GM18951 (cell line): ENCODE data around the gene PLPP1.

Experiments
- POLR2A ChIP-seq: IDR thresholded peaks from 4 replicates; pipeline ENCODE4 v1.6.1; 2011; ENCODE audit warnings: mild to moderate bottlenecking; ENCODE audit not compliant: insufficient read length, insufficient read depth; ENCODE audit errors: extremely low read depth
- in situ Hi-C: fragments of 300-500 bp; cut with MboI; formaldehyde crosslinking; loops from one replicate; pipeline ENCODE4 v1.12.0; 2022; ENCODE audit warnings: low sequenced_read_pairs, mixed read lengths, inconsistent platforms; ENCODE audit not compliant: unreplicated experiment

PLPP1 gene

DNA sequence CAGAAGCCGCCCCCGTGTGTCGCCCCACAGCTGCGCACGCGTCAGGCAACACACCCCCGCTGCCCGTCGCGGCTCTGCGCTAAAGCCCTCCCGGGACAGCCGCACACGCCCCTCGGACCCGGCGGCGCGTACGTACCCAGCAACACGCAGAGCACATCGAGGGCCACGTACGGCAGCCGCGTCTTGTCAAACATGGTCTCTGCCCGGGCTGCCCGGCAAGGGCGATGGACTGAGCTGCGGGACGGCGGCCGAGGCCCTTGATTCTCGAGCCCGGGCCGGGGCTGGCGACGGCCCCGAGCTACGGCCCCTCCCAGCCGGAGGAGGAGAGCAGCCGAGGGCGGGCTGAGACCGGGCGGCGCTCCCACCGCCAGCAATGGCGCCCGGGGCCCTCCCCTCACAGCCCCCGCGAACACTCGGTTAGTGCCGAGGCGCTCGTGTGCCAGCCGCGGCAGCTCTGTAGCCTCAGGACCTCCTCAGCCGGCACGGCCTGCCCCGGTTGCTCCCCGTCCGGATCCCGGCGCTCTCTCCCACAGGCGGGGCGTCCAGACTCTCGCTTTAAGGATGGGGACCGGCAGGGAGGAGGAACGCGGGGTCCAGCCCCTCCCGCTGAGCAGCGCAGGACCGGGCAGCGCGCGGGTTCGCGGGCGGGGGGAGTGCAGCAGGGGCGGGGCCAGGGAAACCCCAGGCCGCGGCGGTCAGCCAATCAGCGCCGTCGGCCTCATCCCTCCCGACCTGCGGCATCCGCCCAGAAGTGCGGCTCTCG is at the start of gene PLPP1:
Gene PLPP1, minus strand, starts transcription at position 529 of the 763 bp plus-strand sequence. Its CDS starts 335 bp downstream, at position 194.
- peak; percentile 64 for TF ChIP-seq POLR2A
- in situ Hi-C loops: no loop called here

DNA sequence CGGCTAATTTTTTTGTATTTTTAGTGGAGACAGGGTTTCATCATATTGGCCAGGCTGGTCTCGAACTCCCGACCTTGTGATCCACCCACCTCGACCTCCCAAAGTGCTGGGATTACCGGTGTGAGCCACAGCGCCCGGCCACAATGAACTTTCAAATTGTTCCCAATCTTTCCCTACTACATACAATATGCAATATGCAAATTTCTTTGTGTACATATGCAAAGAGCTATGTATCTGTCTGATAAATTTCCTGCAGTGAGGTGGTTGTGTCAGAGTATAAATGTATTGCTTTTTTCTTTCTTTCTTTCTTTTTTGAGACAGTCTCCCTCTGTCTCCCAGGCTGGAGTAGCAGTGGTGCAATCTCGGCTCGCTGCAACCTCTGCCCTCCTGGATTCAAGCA is 48.8 kb upstream of the PLPP1 start:
- in situ Hi-C loops: no loop called here
- TF ChIP-seq POLR2A: no peak

DNA sequence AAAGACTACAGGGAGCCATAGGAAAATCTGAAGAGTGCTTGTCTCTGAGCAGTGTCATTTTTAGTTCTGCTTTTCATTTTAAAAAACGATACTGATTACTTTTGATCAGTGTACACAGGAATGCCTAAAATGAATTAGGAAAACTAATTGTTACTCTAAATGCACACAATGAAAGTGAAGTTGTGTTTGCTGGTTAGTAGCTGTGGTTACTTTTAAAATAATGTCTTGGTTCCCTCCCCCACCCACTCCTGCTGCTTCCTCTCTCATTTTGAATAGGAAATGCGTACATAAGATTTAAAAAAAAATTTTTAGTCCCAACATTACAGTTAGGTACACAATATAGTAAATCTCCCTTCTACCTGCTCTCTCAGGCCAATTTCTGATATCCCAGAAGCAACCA is 47.5 kb upstream of the PLPP1 start:
- no peak for TF ChIP-seq POLR2A
- in situ Hi-C loops: no loop called here

DNA sequence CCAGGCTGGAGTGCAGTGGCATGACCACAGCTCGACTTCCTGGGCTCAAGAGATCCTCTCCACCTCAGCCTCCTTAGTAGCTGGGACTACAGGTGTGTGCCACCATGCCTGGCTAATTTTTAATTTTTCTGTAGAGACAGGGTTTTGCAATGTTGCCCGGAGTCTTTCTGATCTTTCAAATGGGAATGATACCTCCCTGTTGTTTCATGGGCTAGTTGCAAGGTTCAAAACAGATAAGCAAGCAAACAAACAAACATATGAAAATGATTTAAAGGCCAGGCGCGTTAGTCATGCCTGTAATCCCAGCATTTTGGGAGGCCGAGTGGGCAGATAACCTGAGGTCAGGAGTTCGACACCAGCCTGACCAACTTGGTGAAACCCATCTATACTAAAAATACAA is 45.3 kb upstream of the PLPP1 start:
- in situ Hi-C loops: no loop called here
- no peak for TF ChIP-seq POLR2A

DNA sequence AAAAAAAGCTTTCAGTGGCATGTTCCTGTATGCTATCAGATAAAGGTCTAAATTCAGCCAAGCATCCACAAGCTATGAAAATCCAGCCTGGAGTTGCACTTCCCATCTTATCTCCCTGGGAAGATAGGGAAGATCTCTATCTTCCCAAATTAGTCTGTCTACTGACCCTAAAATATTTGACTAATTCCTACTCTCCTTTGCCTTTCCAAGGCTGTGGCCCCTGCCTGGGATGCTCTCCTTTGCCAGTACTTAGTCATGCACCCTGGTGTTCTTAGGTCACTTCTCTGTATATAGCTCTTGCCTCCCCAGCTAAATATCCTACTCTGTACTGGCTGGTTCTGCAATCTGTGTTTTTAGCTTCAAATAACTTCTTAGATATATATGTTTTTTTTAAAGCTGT is 44.0 kb upstream of the PLPP1 start:
- no peak for TF ChIP-seq POLR2A
- in situ Hi-C loops: no loop called here

DNA sequence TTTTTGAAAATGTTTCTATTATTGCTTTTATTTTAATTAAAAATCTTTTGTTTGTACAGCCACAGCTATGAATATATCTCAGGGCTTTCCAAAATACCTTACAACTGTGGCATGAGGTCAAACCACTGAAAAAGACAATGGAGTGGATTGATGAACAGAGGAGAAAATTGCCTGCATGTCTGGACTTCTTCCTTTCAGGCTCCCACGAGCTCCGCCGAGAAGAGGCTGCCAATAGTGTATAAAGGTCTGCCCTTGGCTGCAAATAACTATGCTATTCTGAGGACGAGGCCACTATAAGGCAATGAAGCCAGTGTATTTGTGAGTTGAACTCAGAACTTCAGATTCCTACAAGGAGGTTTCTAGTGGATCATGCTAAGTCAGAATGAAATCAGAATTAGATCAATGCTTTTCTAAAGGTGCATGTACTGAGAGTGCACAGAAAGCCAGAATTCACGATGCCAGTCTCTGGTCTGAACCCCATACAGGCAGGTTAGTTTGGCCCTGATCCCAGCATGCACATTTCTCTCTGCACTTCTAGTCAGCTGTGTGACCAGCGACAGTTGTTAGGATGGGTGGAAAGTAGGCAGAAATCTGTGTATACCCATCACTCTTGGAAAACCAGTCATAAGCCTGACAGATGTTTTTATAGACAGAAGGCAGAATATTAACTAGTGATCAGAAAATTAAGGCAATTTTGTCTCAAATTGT is 42.7 kb upstream of the PLPP1 start:
- in situ Hi-C loops: no loop called here
- no peak for TF ChIP-seq POLR2A

DNA sequence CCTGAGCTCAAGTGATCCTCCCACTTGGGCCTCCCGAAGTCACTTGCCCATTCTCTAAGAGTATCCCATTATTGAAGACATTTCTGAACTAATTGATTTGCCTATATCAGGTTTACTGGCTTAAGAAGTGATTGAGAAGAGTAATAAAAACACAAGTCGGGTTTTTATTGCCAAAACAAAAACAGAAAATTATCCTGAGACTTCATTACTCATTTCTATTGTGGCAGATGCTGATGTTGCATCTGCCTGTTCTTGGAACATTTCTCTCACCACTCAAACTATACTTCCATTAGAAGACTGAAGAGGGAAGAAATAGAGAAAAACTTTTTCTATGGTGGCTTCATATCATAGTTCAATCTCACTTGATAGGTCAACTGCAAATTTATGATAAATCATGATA is 41.9 kb upstream of the PLPP1 start:
- no peak for TF ChIP-seq POLR2A
- in situ Hi-C loops: no loop called here

DNA sequence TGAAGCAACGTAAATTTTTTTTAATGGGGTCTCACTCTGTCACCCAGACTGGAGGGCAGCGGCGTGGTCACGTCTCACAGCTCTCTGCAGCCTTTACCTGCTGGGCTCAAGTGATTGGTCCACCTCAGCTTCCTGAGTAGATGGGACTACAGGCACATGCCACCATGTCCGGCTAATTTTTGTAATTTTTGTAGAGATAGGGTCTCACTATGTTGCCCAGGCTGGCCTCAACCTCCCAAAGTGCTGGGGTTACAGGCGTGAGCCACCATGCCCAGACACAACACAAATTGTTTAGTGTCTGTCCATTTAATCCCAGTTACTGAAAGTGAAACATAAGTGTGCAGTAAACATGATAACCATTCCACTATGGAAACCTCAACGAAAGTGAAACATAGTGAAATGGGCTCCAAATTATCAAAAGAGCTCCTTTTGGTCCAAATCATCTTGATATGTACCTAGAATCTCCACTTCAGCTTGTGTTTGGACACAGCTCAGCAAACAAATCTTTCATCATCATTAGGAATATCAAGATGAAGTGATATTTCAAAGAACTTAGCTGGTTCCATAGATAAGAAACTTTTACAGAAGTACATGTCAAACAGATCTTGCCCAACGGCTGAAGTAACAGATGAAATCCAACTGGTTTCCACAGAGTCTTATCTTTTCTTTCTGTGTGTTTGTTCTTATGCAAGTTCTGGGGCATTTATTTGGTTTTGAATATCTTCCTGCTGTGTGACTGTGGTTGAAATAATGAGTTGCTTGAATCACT is 41.2 kb upstream of the PLPP1 start:
- in situ Hi-C loops: no loop called here
- no peak for TF ChIP-seq POLR2A

DNA sequence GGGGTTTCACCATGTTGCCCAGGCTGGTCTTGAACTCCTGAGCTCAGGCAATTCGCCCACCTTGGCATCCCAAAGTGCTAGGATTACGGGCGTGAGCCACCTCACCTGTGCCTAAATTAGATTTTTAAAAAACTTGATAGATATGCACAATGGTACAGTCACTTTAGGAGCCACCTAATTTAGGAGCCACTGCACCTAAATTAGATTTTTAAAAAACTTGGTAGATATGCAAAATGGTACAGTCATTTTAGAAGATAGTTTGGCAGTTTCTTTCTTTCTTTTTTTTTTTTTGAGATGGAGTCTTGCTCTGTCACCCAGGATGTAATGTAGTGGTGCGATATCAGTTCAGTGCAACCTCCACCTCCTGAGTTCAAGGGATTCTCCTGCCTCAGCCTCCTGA is 37.8 kb upstream of the PLPP1 start:
- in situ Hi-C loops: no loop called here
- TF ChIP-seq POLR2A: no peak

DNA sequence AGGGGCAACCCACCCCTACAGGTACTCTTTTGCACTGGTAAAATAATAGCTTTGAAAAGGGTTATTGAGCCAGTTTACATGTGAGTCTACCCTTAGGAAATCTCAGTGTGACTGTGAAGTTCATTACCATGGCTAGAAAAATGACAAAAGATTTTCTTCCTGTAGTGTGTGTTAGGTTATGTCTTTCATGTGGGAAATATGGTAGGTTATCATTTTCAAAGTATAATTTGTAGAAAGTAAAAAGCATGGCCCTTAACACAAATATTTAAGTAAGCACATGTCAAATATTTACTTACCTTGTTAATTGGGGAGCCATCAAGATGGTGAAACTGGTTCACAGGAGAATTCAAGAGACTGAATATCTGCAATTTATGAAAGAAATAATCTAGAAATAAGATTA is 37.3 kb upstream of the PLPP1 start:
- TF ChIP-seq POLR2A: no peak

DNA sequence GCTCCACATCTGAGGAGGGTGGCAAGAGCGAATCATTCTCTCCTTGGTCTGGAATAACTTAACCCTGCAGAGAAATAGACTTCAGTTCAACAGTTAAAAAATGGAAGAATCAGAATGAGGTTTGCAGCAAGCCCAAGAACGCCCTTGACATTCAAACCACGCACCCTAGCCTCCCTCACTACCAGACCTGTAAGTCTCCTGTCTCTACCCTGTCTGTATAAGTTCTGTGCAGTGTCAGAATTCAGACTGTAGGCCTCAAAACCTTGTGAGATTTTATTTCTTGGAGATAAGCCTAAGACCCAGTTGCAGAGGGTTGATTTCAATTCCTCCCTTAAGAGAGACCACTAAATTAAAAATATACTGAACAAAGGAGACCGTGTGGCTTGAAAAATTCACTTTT is 35.8 kb upstream of the PLPP1 start:
- no peak for TF ChIP-seq POLR2A
- in situ Hi-C loops: no loop called here

More for the DNA sequence above, 37.3 kb upstream of the PLPP1 start:
- in situ Hi-C loops: no loop called here

DNA sequence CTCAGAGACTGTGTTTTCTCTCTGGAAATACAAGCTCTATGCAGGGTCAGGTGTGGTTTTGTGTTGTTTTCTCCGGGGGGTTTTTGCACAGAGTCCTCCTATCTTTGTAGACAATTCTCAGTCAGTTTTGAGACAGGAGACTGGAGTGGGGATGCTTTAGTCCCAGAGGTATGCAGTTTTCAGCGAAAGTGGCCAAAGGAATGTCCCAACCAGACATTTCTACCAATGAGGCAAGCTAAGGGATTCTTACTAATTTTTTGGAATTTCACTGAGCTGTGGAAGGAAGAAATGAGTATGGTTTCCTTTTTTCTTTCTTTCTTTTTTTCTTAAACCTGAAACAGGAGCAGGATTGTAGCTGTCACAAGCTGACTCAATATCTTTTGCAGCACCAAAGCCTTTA is 35.3 kb upstream of the PLPP1 start:
- in situ Hi-C loops: no loop called here
- TF ChIP-seq POLR2A: no peak

DNA sequence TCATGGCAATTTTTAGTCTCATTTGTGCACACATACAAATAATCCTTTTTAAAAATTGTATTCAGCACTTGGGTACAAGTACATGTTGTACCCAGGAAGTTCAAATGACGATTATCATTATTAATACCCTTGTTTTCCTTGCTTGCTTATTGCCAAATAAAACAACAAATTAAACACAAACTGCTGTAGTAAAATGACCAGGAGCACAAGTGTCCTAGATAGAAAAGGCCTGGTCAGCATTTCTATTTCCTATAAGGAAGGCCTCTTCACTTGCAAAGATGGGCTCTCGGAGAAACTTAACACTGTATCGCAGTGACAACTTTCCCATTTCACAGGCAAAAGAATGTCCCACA is 34.7 kb upstream of the PLPP1 start:
- in situ Hi-C loops: no loop called here
- TF ChIP-seq POLR2A: no peak
